Breast epithelium (tissue), 4 donors: ENCODE measurements around the gene UGT1A10. TPM values are rescaled to one million over a fixed set of nuclear protein-coding genes. Genes with fewer than 3 reads are reported as not detected.

Experiments used
- DNase-seq, 2 donors: peaks; one replicate each; pipeline ENCODE4 v3.0.0-alpha.2; 2019; ENCODE audit warnings: low spot score in 2 of 2
- H3K27ac ChIP-seq, 2 donors: fragments of 200-600 bp; sonication (generic) in 1 of 2; one replicate each; pipeline ENCODE4 v1.5.1; 2016 to 2019; ENCODE audit warnings: mild to moderate bottlenecking in 1 of 2
- H3K27me3 ChIP-seq, 2 donors: fragments of 200-600 bp; sonication (generic) in 1 of 2; one replicate each; pipeline versions ENCODE4 v1.5.1 to v1.6.0; 2017 to 2019; ENCODE audit warnings: control low read depth in 1 of 2, mild to moderate bottlenecking in 1 of 2
- H3K36me3 ChIP-seq: fragments of 200-600 bp; one replicate; pipeline ENCODE4 v1.5.1; 2019
- H3K4me1 ChIP-seq, 2 donors: fragments of 200-600 bp; sonication (generic); one replicate each; pipeline ENCODE4 v1.5.1; 2016 to 2019; ENCODE audit warnings: control low read depth in 1 of 2
- H3K4me3 ChIP-seq, 3 donors: fragments of 200-600 bp; sonication (generic); 1 replicate in 2 of 3; 2 replicates in 1 of 3; pipeline ENCODE4 v1.5.1; 2016 to 2019; ENCODE audit warnings: mild to moderate bottlenecking in 3 of 3, moderate library complexity in 2 of 3
- H3K9me3 ChIP-seq, 2 donors: fragments of 200-600 bp; sonication (generic) in 1 of 2; one replicate each; pipeline ENCODE4 v1.5.1; 2016 to 2019; ENCODE audit warnings: control low read depth in 1 of 2
- CTCF ChIP-seq, 3 donors: fragments of 450-650 bp; IDR thresholded peaks; one replicate each; pipeline ENCODE4 v1.5.1; 2016 to 2017; ENCODE audit warnings: antibody characterized with exemption in 3 of 3, mild to moderate bottlenecking in 3 of 3, moderate library complexity in 3 of 3
- POLR2A ChIP-seq: fragments of 450-650 bp; IDR thresholded peaks from one replicate; pipeline ENCODE4 v1.6.1; 2016; ENCODE audit warnings: antibody characterized with exemption, mild to moderate bottlenecking, moderate library complexity
- POLR2AphosphoS5 ChIP-seq, 3 donors: sonication (generic); formaldehyde crosslinking; IDR thresholded peaks; one replicate each; pipeline ENCODE4 v1.6.1; 2017; ENCODE audit warnings: antibody characterized with exemption in 3 of 3
- intact Hi-C: fragments of 100-400 bp; cut with DNase I; formaldehyde crosslinking; loops from one replicate; pipeline ENCODE4 v1.15.1; 2023; ENCODE audit warnings: low total_unique reads
- total RNA-seq, 3 donors: library from RNA; depleted of rRNA; stranded (reverse); fragments of >200 nt; gene quantifications; one replicate each; pipeline ENCODE4 v1.1.0, GENCODE V29; 2016

The UGT1A10 gene
- total RNA-seq, 3 donors from 2014 or later, result not detected

GRCh38 chr2:233761040-233761769, 125.0 kb downstream of the UGT1A10 start:
- H3K9me3 ChIP-seq, result no peaks in the 10 kb centered on the region
- no peaks in the 10 kb centered on the region for H3K27me3 ChIP-seq
- intact Hi-C loops, result no loop called here
- H3K4me1 ChIP-seq, result no peaks in the 10 kb centered on the region
- no peak overlapping the region for H3K4me3 ChIP-seq
- no peak for TF ChIP-seq CTCF (IDR thresholded peaks at IDR 0.05)
- H3K27ac ChIP-seq, result no peak overlapping the region
- H3K36me3 ChIP-seq, result no peaks in the 10 kb centered on the region
- DNase-seq, result no peak

GRCh38 chr2:233764264-233764663, 128.0 kb downstream of the UGT1A10 start:
- TF ChIP-seq CTCF (IDR thresholded peaks at IDR 0.05), result no peak
- TF ChIP-seq POLR2AphosphoS5 (IDR thresholded peaks at IDR 0.05), result no peak
- TF ChIP-seq POLR2A, result no peak
- H3K4me1 ChIP-seq, result no peaks in the 10 kb centered on the region
- H3K36me3 ChIP-seq, result no peaks in the 10 kb centered on the region
- intact Hi-C loops, result no loop called here
- DNase-seq, result no peak
- no peak overlapping the region for H3K4me3 ChIP-seq
- H3K27ac ChIP-seq, result no peak overlapping the region
- no peaks in the 10 kb centered on the region for H3K9me3 ChIP-seq
- no peaks in the 10 kb centered on the region for H3K27me3 ChIP-seq

DNA sequence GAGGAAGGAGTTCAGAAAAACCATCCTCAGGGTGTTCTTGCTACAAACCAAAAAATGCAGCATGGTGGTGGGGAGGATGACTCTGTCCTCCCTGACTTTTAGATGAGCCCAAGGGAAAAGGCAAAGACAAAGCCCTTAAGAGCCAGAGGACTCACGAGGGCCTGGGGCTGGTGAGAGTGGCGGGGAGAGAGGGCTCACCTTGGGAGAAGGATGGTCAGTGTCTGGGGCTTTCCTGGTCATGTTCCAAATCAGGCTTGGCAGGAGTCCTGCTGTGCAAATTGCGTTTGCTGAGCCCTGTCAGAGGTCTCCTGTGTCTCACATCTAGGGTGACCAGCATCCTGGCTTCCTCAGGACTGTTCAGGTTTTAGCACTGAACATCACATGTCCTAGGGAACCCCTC, 128.5 kb downstream of the UGT1A10 start:
- no peaks in the 10 kb centered on the region for H3K4me1 ChIP-seq
- intact Hi-C loops, result no loop called here
- TF ChIP-seq CTCF (IDR thresholded peaks at IDR 0.05), result no peak
- no peak for TF ChIP-seq POLR2AphosphoS5 (IDR thresholded peaks at IDR 0.05)
- TF ChIP-seq POLR2A, result no peak
- no peak for DNase-seq
- H3K9me3 ChIP-seq, result no peaks in the 10 kb centered on the region
- no peaks in the 10 kb centered on the region for H3K36me3 ChIP-seq
- H3K27me3 ChIP-seq, result no peaks in the 10 kb centered on the region
- H3K27ac ChIP-seq, result no peak overlapping the region
- no peak overlapping the region for H3K4me3 ChIP-seq

DNA sequence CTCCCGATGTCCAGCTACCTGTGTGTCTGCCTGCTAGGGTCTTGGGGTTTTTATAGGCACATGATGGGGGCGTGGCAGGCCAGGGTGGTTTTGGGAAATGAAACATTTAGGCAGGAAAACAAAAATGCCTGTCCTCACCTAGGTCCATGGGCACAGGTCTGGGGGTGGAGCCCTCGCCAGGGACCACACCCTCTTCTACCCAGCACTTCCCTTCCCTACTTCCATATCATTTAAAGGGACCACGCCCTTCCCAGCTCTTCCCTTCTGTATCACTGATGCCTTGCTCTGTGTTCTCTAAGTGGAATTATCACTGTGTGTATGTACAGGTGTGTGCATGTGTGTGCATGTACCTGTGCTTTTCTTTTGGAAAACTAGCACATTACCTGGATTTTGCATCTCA, 130.2 kb downstream of the UGT1A10 start:
- Histone ChIP-seq H3K4me1 (no peaks in the 10 kb centered on the region), H3K4me3 (no peak overlapping the region), H3K27ac (no peak overlapping the region), H3K36me3 (no peaks in the 10 kb centered on the region), H3K27me3 (no peaks in the 10 kb centered on the region), H3K9me3 (no peaks in the 10 kb centered on the region)
- no peak for TF ChIP-seq CTCF (IDR thresholded peaks at IDR 0.05)
- TF ChIP-seq POLR2AphosphoS5 (IDR thresholded peaks at IDR 0.05), result no peak
- TF ChIP-seq POLR2A, result no peak
- DNase-seq, result no peak
- intact Hi-C loops, result no loop called here

DNA sequence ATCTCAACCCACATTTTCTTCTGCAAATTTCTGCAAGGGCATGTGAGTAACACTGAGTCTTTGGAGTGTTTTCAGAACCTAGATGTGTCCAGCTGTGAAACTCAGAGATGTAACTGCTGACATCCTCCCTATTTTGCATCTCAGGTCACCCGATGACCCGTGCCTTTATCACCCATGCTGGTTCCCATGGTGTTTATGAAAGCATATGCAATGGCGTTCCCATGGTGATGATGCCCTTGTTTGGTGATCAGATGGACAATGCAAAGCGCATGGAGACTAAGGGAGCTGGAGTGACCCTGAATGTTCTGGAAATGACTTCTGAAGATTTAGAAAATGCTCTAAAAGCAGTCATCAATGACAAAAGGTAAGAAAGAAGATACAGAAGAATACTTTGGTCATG, 131.8 kb downstream of the UGT1A10 start:
- Histone ChIP-seq H3K4me1 (no peaks in the 10 kb centered on the region), H3K27me3 (no peaks in the 10 kb centered on the region), H3K36me3 (no peaks in the 10 kb centered on the region), H3K4me3 (no peak overlapping the region), H3K9me3 (no peaks in the 10 kb centered on the region), H3K27ac (no peak overlapping the region)
- TF ChIP-seq POLR2AphosphoS5 (IDR thresholded peaks at IDR 0.05) (no peak), POLR2A (no peak), CTCF (IDR thresholded peaks at IDR 0.05) (no peak)
- DNase-seq, result no peak
- intact Hi-C loops, result no loop called here
